Measurements from ENCODE around the gene KRAS.

The KRAS gene

DNA sequence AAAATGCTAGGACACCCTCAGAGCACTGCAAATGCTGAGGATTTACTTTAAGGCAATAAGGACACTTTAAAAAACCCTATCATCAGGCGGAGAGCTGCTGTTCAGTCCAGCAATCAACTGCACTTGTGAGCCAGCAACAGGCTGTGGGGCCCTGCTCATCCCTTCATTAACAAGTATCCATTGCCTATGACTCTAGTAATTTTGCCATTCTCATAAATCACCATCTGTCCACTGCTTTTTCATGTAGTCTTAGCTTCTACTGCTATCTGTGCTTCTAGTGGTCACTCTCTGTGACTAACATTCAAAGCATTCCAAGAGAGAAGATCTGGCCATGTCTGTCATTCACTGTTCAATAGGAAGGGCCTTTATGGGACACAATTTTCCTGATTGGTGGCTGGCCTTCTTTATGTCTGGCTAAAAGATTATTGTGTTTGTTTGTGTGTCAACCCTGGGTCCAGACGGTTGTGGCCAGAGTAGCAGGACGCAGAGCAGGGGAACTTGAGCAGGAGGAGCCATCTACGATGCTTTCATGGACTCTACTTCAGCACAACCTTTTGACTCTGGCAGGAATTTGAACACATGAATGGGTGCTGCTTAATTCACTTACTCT, 3.6 kb upstream of the KRAS start:
- DNase-seq, result no peak

DNA sequence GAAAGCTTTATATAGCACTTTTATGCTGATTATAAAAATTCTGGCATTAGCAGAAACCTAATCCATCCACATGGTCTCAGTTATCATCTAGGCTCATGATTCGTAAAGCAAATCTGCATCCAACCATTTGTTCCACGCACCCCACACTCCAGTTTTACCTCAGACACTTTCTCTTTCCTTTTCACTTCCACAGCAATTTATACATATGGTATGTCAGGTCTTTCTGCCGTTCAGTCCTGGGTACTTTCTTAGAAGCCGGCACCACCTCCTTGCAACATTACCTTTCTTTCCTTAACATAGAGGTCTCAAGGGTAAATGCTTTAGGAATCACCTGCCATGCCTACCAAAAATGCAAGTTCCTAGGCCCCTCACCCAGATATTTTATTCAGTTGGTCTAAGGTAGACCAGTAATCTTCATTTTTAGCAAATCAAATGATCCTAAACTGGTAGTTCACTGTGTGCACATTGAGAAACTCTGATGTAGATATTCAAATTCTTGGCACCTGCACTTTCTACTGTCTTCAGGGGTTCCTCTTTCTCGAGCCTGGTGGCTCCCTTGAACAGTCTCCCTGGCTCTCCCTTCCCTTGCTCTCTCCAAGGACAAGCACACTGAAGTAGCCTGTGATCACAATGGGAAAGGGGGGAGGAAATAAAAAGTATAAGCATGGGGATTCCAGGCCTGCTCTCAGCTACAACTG, 2.8 kb upstream of the KRAS start:
- no peak for DNase-seq

DNA sequence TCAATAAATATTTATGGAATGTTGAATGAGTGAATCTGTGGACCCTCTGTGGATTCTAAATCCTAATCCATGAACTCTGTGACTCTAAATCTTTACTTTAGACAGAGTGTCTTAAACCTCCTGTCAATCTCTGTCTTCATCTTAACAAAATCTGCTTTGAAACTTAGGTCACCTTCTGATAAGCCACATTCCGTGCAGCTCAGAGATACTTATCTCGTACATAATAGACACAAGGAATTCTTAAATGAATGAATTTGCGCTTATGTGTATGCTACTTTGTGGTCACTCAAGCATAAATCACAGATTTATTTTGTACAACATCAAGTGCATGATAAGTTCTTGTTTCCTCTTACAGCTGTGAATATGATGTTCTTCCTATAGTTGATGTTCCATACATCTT, 2.2 kb upstream of the KRAS start:
- DNase-seq, result no peak

DNA sequence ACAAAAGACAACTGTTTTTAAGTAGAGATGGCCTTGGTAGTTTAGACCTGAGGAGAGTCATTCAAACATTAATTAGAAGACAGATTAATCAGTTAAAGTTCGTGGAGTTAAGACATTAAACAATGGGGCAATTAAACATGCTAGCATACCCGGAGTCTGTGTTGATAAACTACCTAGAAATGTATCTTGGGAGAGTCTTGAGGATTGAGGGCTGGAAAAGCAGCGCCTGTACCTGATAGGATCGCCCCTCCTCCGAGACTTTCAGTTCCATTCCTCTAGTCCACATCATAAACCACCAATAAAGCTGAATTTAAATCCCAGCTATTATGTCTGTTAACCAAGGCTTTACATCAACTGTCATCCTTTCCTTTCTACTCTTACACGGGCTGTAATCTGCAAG, 1.0 kb upstream of the KRAS start:
- no peak for DNase-seq

DNA sequence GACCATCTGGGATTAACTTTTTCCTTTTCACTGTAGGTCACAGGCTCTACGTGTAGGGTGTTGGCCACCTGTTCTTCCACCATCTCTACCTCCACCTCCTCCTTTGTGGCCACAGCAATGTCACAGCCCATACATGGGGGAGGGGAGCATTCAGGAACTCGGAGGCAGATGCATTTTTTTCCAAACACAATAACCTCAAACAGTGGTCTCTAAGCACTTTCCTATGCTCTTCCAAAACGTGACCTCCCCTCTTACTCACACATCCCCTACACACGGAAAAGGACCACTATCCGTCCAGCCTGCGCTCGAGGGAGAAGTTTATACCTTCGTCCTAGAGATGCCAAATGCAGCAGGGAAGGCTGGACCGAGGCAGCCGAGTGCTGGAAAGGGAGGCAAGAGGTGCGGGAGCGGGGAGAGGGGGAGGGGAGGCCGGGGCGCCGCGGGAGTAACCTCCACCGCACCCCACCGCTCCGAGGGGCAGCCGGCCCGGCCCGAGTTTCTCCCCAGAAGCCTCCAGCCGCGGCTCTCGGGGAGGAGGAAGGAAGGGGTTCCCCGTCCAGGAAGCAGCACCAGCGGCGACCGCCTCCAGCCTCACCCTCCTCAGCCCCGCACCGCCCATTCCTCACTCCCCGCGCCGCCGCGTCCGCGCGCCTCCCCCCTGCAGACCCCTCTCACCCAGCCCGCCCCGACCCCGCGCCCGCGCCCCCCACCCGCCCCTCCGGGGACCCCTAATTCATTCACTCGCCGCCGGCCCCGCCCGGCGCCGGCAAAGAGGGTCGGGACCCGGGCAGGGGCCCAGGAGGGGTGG, 594 bp downstream of the KRAS start:
- peak; percentile 75 for DNase-seq

DNA sequence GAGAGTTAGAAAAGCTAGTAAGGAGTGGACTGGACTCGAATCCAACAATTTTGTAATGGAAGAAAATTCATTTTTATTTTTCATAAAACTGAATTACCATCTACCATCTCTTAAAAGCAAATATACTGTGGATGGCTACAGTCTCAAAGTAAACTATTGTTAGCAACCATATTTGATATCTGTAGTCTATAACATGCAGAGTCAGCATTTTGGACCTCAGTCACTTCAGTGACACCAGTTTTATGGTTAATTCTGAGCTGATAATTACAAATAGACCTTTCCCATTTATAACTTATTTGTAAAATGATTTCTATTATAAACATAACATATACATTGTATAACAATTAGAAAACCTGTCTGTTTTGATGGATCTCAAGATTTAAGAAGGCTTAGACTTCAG, 2.0 kb downstream of the KRAS start:
- DNase-seq, result no peak

DNA sequence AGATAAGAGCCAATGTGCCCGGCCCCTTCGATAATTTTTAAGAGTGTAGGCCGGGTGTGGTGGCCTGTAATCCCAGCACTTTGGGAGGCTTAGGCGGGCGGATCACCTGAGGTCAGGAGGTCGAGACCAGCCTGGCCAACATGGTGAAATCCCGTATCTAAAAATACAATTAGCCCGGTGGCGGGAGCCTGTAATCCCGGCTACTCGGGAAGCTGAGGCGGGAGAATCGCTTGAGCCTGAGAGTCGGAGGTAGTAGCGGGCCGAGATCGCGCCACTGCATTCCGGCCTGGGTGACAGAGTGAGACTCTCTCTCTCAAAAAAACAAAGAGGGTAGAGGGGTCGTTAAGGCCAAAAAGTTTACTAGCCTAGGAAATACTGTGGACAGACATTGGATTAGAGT, 2.6 kb downstream of the KRAS start:
- no peak for DNase-seq

DNA sequence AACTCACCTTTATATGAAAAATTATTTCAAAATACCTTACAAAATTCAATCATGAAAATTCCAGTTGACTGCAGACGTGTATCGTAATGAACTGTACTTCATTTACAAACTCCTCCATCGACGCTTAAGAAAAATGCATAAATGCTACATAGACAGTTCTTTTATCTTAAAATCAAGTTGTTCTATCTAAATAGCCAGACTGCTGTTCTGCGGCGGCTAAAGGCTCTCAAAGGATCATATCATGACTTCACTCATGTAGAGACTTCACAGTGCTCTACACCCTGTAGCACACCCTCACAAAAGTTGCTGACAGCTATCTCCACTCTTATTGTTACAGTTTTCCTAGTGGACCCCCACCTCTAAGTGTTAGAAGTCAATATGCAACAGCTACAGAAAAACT, 5.2 kb downstream of the KRAS start:
- DNase-seq, result no peak

DNA sequence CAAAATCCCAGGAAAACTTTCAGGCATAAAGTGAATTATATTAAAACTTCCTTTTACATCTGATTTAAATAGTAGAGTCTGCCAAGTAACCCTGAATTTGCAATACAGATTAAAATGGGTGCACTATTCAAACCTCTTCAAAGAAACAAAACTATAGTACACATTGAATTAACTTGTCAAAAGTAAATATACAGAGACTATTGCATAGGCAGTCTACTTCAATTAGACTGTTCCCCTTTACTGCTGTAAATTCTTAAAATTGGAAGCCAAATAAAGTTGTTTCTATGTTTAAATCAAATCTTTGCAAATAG, 7.1 kb downstream of the KRAS start:
- no peak for DNase-seq

DNA sequence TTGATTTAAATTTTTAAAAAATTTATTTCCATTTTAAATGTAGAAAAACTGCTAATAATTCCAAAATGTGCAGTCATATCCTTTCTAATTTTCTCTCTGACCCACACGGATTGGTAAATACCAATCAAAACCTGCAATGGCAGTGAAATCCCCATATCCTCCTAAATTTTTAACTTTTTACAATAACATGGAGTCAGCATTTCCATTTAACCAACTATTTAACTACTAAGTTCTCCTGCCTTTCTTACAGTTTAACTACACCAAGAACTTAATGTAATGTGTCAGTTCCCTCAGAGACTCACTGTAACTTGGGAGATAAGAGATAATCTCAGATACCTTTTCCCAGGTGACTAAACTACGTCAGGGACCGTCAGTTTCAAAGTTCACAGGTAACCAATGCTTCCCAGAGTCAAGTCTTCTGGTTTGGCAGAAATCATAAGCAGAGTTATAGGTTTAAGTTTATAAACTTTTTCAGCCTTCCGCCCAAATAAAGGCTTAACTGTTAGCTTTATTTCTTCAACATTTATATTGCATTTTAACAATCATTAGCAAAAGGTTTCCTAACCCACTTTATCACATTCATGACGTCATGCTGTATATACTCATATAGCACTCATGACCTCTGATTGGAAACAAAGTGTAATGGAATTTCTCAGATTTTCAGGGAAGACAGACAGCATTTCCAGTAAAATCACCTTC, 7.6 kb downstream of the KRAS start:
- no peak for DNase-seq

DNA sequence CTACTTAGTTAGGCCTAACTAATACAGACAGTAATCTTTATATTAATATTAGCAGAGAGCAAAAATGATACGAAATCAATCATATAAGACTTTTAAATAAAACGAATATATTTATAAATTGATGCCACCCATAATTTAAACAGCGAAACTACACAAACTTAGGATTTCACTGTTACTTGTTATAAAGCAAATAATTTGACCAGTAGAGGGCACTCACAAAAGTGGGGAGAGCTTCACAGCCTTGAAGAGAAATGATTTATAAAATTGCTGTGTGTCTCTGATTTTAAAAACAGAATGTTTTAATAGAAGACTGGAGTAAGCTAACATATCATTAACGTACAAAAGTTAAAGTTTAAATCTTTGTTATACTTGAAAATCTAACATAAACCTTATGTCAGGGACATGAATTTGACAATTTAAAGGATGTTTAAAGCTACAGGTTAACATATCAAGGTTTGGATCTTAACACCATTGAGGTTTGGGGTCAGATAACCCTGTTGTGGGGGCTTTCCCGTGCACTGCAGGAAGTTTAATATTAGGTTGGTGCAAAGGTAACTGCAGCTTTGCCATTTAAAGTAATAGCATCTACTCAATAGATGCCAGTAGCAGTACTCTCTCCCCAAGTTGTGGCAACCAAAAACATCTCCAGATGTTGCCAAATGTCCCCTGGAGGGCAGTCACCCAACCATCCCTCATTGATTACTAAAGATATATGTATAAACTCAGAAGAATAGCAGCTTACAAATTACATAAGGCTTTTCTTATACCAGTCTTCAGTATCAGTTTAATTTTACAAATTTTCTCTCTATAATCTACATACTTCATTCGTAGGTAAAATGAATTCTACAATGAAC, 9.3 kb downstream of the KRAS start:
- DNase-seq, result no peak

DNA sequence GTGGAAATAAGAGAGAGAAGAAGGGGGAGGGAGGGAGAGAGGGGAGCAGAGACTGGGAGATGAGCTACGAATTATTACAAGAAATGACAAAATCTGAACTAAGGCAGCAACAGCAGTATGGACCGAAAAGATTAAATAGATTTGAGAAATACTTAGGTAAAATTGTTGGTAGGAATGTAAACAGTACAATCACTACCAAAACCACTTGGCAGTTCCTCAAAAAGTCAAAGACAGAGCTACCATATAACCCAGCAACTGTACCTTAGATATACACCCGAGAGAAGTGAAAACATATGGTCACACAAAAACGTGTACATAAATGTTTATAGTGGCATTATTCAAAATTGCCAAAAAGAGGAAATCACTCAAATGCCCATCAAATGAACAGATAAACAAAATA, 14.1 kb downstream of the KRAS start:
- DNase-seq, result no peak

DNA sequence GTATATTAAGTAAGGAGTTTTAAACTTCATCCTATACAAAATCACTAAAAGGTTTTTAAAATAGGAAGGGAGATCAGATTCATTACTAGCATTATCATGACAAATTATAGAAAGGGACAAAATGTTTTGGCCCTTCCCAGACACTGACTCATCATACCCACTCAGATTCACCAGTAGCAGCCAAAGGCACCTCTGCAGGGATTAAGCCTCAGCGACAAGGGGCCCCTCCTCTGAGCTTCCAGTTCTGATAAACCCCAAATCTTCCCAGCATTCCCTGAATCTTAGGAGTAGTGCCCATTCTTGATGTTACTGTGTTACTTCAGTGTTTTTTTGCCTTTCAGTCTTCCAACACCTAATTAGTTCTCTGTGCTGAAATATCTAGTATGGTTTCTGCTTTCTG, 14.5 kb downstream of the KRAS start:
- no peak for DNase-seq

DNA sequence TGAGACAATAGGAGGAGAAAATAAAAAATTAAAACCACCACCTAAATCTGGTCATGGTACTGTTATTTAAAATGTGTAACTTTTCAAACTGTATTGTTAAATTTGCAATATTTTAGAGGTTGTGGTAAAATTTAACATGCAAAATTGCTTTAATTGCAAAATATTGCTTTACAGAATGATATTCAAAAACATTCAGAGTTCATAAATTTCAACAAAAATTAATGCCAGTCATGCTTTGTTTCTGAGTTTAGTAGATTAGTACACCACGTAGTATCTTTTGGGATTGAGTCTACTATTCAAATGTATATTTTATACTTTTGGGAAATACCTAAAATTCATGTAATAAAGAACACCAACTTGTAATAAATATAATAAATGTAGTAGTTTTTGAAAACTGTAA, 37.4 kb downstream of the KRAS start:
- no peak for DNase-seq

DNA sequence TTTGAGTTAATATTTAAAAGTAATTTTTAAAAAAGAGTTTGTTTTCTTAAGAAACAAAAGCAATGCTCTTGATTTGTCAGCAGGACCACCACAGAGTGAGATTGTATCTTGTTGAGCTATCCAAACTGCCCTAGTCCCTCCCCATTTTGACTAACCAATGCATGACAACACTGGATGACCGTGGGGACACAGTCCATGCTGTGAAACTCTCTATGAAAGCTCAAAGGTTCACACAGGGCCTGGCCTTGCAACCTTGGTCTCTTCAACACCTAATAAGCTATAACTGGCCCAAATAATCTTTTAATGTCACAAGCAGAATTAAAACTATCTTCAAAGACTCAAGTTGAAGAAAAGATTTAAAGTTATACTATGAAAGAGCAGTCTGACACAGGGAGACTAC, 42.2 kb downstream of the KRAS start:
- DNase-seq, result no peak

DNA sequence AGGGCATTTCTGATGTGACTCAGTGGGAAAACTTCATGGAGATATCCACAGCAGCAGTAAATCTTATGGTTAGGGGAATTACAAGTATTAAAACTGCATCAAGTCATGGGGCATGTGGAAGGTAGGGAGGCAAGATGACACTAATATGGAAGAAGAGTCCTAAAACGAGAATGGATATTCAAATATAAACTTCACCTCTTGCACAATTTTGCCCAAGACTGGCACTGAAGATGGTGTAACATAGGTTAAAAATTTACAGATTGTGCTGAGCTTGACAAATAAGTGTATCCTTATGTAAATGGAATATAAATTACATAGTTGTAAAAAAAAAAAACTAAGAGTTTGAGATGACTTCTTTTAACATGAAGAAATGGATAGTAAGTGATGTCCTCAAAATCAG, 42.9 kb downstream of the KRAS start:
- DNase-seq, result no peak

DNA sequence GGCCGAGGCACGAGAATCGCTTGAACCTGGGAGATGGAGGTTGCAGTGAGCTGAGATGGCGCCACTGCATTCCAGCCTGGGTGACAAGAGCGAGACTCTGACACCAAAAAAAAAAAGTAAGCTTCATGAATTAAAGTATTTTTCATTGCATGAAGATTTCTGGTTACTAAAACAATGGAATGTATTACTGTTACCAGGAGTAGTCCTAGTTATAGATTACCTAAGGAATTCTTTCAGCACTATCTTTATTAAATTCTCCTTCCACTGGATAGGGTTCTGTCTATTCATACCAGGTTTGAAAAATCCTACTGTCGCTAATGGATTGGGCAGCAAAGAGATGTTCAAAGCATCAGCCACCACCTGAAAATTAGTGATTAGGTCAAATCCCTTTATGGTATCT, 43.3 kb downstream of the KRAS start:
- DNase-seq, result no peak

DNA sequence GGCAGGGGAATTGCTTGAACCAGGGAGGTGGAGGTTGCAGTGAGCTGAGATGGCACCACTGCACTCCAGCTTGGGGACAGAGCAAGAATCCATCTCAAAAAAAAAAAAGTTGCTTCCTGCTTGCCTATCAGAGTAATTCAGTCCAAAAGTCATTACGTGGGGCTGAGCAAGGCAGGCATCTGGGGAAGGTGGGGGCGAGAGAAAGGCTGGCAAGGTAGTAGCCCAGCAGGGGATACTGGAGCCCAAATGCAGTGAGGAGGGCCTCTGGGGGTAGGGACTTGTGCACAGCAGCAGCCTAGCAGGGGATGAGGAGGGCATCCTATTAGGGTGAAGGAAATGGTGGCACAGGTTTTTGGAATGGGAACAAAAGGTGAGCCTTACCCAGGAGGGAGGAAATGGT, 48.6 kb downstream of the KRAS start:
- no peak for DNase-seq

DNA sequence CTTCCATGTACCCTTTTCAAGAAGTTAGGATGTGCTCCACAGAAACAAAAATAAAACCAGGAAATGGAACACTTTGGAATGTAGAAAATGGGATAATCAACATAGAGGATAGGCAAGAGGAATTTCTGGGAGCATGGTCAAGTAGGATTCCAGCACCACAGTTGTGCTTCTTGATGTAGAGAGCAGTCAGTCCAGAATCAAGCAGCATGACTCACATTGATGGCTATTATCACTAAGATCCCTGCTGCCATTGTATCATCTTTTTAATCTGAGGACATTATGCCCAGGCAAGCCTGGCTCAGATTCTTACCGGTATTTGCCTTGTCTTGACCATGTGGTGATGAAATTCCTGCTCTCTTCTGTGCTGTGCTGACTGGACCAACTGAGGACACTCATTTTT, 50.0 kb downstream of the KRAS start:
- no peak for DNase-seq

DNA sequence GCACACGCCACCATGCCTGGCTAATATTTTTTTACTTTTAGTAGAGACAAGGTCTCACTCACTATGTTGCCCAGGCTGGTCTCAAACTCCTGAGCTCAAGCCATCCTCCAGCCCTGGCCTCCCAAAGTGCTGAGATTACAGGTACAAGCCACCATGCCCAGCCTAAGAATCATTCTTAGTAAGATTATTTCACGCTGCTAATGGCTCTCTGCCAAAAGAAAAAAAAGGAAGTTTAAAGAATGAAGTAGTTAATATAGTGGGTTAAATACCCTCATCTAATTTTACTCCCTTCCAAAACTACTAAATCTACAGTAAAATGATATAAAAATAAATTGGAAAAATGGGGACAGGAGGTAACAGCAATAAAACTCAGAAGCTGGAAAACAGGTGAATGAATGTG, 53.1 kb downstream of the KRAS start:
- DNase-seq, result no peak

DNA sequence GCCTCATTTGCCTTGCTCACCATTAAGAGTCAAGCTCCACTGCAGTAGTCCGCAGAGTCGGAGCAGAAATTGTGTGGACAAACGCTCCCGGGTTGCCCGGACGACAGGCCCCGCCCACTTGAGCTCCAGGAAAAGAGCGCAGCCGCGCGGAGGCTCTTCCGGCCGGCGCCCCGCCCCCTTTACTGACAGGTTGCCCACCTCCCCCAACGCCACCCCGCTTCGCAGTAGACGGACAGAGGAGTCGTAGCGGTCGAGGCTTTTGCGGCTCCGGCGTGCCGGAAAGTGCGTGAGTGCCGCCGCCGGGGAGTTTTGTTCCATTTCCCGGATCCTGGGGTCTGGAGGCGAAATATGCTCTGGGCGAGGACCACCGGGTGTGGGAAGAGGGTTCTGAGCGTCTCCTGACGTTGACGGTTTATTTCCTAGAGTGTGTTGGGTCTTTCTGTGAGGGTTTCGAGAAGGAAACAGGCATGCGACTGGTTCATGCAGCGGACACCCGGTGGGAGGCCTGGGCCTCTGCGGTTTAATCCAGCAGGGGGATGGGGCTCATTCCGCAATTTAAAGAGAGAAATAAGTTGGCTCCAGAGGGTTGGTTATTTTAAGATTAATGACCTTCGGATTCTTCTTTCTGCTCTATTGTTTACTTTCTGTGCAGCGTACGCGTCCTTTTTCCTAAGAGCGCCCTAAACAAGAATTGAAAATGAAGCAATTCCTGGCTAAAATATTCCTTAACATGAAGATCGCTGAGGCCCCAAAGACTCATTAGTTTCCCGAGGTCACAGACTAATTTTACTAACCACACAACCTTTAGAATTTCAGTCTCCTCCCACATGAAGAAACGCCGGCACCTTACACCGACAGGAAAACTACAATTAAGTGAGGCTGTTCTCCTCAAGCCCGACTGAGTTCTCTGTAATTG, 55.4 kb downstream of the KRAS start, which contains the start of the genes DNAI7 and ETFRF1:
DNAI7 (minus strand) TSS at position 105 of the 916 bp plus-strand sequence; CDS start at position 23, 82 bp downstream.
ETFRF1 (plus strand) TSS at position 182 of the 916 bp plus-strand sequence. CDS start 8,720 bp downstream, outside the sequence.
- DNase-seq, result peak; percentile 97

DNA sequence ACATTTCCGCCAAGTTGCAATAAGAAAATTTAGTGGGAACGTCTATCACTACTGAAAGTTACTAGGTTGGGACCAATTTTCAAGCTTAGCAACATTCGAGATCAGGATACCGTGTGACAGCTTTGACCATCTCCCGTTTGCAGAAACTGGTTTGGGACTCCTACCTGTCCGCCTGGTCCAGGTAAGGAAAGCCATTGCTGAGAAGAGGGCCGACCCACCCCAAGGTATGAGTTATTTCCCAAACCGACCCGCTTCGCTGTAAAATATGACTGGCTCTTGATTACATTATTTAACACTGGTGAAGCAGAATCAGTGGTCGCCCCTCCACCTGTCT, 56.0 kb downstream of the KRAS start:
- DNase-seq, result no peak

Data from activated CD8-positive, alpha-beta memory T cell treated with anti-CD3 and anti-CD28 coated beads, Interleukin-2, amount 50 U/mL, for 48 hours (primary cell).